GM06990 (cell line): ENCODE data around the gene NIN.
"Not testable (repeated sequence)": the region's sequence is repeated elsewhere in the genome, so short reads cannot be mapped to it uniquely, and the experiment has no call there.

Source experiments
- DNase-seq: peaks from one replicate; pipeline ENCODE4 v3.0.0-alpha.2; 2011; ENCODE audit not compliant: insufficient read length; ENCODE audit errors: extremely low read depth
- H3K27me3 ChIP-seq: replicated peaks from 2 replicates; pipeline ENCODE4 v1.6.0; 2011; ENCODE audit warnings: low read length; ENCODE audit not compliant: control insufficient read depth, insufficient read depth
- H3K36me3 ChIP-seq: 2 replicates; pipeline ENCODE4 v1.5.1; 2011; ENCODE audit warnings: low read length; ENCODE audit not compliant: control insufficient read depth, insufficient read depth
- H3K4me3 ChIP-seq: replicated peaks from 2 replicates; pipeline ENCODE4 v1.5.1; 2011; ENCODE audit warnings: low read depth, mild to moderate bottlenecking, control low read depth, low read length
- CTCF ChIP-seq: IDR thresholded peaks from 2 replicates; pipeline ENCODE4 v1.5.1; 2011; ENCODE audit warnings: low read length, control low read depth, mild to moderate bottlenecking, inconsistent platforms; ENCODE audit not compliant: insufficient read depth, poor library complexity, severe bottlenecking

The NIN gene

GRCh38 chr14:50823762-50824636, 7.0 kb downstream of the NIN start:
- peak overlapping the region; percentile 51 for H3K4me3 ChIP-seq
- peaks cover 6% of the 10 kb centered on the region for H3K36me3 ChIP-seq
- TF ChIP-seq CTCF = no peak
- peak; percentile 67 for DNase-seq
- no peaks in the 10 kb centered on the region for H3K27me3 ChIP-seq

- peaks cover 6% of the 10 kb centered on the region for H3K36me3 ChIP-seq
- peak overlapping the region; percentile 43 for H3K4me3 ChIP-seq
- no peak for DNase-seq
- H3K27me3 ChIP-seq = no peaks in the 10 kb centered on the region
- no peak for TF ChIP-seq CTCF
Measured at GRCh38 chr14:50823051-50823761, 7.8 kb downstream of the NIN start.

GRCh38 chr14:50822501-50823042, 8.4 kb downstream of the NIN start:
- Histone ChIP-seq H3K36me3 (peaks cover 6% of the 10 kb centered on the region), H3K27me3 (no peaks in the 10 kb centered on the region), H3K4me3 (peak overlapping the region; percentile 43)
- peak; percentile 43 for DNase-seq
- no peak for TF ChIP-seq CTCF

GRCh38 chr14:50821510-50822464, 9.2 kb downstream of the NIN start:
- H3K4me3 ChIP-seq = peak overlapping the region; percentile 43
- no peaks in the 10 kb centered on the region for H3K27me3 ChIP-seq
- DNase-seq = peak; percentile 85
- peaks cover 5% of the 10 kb centered on the region for H3K36me3 ChIP-seq
- no peak for TF ChIP-seq CTCF

GRCh38 chr14:50820786-50821509, 10.0 kb downstream of the NIN start:
- no peaks in the 10 kb centered on the region for H3K27me3 ChIP-seq
- peak overlapping the region; percentile 35 for H3K4me3 ChIP-seq
- no peak for TF ChIP-seq CTCF
- H3K36me3 ChIP-seq = no peaks in the 10 kb centered on the region
- no peak for DNase-seq

- H3K27me3 ChIP-seq, H3K4me3 ChIP-seq, H3K36me3 ChIP-seq, DNase-seq: not testable (repeated sequence)
Measured at GRCh38 chr14:50819303-50819702, 11.7 kb downstream of the NIN start.
